Measurements from ENCODE around the gene IRS1. TPM values are rescaled to one million over a fixed set of nuclear protein-coding genes. Genes with fewer than 3 reads are reported as not detected.

The IRS1 gene
- total RNA-seq, 1 donor from 2014 or later: 11.3 TPM

DNA sequence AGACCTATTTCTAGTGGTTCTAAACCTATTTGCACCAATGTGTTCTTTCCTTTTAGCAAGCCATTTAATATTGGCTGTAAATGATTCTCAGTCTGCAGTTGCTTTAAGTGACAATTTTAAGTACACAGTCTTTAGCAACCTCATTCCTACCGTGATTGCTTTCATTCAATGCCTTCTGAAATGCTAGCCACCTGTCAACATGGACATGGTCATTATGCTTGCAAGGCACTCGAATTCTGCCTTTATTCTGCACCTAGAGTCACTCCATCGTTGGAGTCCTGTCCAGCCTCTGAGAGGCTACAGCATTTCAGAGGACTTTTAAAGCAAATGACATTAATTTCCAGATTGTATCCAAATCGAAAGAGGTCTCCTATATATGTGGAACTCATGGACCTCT lies 115.1 kb downstream of the IRS1 start:
- DNase-seq: no peak
- no peaks in the 10 kb centered on the region for H3K36me3 ChIP-seq
- intact Hi-C loops (cut with DNase I): no loop called here
- TF ChIP-seq, protein P1, sequence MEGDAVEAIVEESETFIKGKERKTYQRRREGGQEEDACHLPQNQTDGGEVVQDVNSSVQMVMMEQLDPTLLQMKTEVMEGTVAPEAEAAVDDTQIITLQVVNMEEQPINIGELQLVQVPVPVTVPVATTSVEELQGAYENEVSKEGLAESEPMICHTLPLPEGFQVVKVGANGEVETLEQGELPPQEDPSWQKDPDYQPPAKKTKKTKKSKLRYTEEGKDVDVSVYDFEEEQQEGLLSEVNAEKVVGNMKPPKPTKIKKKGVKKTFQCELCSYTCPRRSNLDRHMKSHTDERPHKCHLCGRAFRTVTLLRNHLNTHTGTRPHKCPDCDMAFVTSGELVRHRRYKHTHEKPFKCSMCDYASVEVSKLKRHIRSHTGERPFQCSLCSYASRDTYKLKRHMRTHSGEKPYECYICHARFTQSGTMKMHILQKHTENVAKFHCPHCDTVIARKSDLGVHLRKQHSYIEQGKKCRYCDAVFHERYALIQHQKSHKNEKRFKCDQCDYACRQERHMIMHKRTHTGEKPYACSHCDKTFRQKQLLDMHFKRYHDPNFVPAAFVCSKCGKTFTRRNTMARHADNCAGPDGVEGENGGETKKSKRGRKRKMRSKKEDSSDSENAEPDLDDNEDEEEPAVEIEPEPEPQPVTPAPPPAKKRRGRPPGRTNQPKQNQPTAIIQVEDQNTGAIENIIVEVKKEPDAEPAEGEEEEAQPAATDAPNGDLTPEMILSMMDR (IDR thresholded peaks at IDR 0.05): no peak
- H3K4me3 ChIP-seq: no peak overlapping the region
- ATAC-seq: no peak
- no peaks in the 10 kb centered on the region for H3K27me3 ChIP-seq (ENCODE audit: low read depth)
- H3K27ac ChIP-seq: no peak overlapping the region
- no peaks in the 10 kb centered on the region for H3K4me1 ChIP-seq
- no peaks in the 10 kb centered on the region for H3K9me3 ChIP-seq

DNA sequence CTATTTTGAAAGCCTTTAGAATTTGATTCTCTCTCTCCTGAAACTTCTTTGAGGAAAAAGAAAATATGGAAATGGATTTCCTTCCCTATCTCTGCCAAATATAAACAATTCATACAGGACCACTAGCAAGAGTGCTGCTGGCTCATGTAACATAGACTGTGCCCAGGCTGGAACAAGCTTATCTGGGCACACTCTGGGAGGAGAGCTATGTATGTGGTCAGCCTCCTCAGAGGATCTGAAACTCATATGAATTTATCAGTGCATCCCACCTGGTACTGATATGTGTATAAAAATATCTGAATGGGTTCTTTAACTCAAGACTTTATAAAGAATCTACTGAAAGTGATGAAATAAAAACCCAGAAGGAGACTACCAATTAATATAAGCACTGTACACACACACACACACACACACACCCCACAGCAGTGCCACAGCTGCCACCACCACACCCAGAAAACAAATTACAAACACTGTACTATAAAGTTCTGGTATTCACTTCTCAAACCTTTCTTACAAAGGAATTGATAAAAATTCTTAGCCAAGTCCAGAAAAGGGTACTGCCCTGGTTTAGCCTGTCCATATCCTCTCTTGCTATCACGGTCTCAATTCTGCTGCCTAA lies 115.6 kb downstream of the IRS1 start:
- no peak for ATAC-seq
- no peak for DNase-seq
- no peaks in the 10 kb centered on the region for H3K27me3 ChIP-seq (ENCODE audit: low read depth)
- H3K4me1 ChIP-seq: no peaks in the 10 kb centered on the region
- no peaks in the 10 kb centered on the region for H3K36me3 ChIP-seq
- no peak overlapping the region for H3K4me3 ChIP-seq
- intact Hi-C loops (cut with DNase I): no loop called here
- TF ChIP-seq, protein P1 (IDR thresholded peaks at IDR 0.05): no peak
- no peak overlapping the region for H3K27ac ChIP-seq
- no peaks in the 10 kb centered on the region for H3K9me3 ChIP-seq

DNA sequence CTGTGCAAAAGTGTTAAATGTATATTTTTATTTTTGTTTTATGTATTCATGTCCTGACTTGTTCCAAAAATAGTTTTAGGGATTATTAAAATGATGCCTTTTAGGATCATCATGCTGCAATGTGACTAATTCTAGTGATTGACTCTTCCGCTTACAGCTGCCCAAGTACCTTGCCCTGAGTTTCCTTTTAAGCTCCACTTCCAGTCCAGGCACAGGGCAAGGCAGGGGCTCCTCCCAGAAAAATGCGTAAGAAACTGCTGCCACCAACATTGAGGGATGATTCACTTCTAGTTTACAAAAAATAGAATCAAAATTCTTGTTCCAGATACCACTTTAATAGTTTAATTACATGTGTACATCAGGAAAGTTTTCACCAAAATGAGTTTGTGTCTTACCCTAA lies 116.4 kb downstream of the IRS1 start:
- no peaks in the 10 kb centered on the region for H3K4me1 ChIP-seq
- no peak overlapping the region for H3K27ac ChIP-seq
- TF ChIP-seq, protein P1 (IDR thresholded peaks at IDR 0.05): no peak
- DNase-seq: no peak
- no peak for ATAC-seq
- intact Hi-C loops (cut with DNase I): no loop called here
- H3K4me3 ChIP-seq: no peak overlapping the region
- no peaks in the 10 kb centered on the region for H3K9me3 ChIP-seq
- no peaks in the 10 kb centered on the region for H3K27me3 ChIP-seq (ENCODE audit: low read depth)
- no peaks in the 10 kb centered on the region for H3K36me3 ChIP-seq

Other genes with a start within 250 kb of the IRS1 start
- gene RHBDD1, start 36.2 kb upstream of the IRS1 start, total RNA-seq: 42.2 TPM